Ramos (cell line): Measurements from ENCODE around the gene CCNB2.
"Not testable (repeated sequence)": the region's sequence is repeated elsewhere in the genome, so short reads cannot be mapped to it uniquely, and the experiment has no call there.

ENCODE experiments used
- in situ Hi-C: fragments of 300-500 bp; cut with MboI; formaldehyde crosslinking; loops from one replicate; pipeline ENCODE4 v1.14.3; 2022; ENCODE audit warnings: low sequenced_read_pairs; ENCODE audit not compliant: unreplicated experiment

Gene CCNB2

DNA sequence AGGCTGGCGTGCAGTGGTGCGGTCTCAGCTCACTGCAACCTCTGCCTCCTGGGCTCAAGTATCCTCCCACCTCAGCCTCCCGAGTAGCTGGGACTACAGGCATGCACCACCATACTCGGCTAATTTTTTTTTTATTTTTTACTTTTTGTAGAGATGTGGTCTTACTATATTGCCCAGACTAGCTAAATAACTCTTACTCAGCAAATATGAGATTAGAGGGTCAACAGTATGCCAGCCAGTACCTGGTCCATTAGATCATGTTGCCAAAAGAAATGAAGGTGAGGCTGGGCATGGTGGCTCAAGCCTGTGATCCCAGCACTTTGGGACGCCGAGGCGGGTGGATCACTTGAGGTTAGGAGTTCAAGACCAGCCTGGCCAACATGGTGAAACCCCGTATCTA is 57.1 kb downstream of the CCNB2 start:
- in situ Hi-C loops = not testable (repeated sequence)

- in situ Hi-C loops = no loop called here
Observed at GRCh38 chr15:59165726-59166125, 60.8 kb downstream of the CCNB2 start.

DNA sequence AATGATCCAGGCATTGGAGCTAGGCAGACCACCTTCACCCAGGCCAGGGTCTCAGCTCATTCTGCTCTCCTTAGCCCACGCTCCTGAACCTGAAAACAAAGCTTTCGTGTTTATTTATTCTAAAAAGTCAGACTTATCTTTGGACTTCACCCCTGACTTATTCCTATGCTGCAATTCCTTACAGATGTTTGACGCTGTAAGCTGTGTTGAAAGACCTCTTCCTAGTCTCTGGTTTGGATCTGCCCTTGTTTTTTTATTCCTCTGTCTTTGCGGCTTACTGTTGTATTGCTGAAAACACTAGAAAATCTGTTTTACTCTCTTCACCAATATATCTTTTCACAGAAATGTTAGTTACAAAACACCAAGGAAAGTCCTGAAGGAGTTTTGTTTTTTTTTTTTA is 61.2 kb downstream of the CCNB2 start:
- in situ Hi-C loops = no loop called here

DNA sequence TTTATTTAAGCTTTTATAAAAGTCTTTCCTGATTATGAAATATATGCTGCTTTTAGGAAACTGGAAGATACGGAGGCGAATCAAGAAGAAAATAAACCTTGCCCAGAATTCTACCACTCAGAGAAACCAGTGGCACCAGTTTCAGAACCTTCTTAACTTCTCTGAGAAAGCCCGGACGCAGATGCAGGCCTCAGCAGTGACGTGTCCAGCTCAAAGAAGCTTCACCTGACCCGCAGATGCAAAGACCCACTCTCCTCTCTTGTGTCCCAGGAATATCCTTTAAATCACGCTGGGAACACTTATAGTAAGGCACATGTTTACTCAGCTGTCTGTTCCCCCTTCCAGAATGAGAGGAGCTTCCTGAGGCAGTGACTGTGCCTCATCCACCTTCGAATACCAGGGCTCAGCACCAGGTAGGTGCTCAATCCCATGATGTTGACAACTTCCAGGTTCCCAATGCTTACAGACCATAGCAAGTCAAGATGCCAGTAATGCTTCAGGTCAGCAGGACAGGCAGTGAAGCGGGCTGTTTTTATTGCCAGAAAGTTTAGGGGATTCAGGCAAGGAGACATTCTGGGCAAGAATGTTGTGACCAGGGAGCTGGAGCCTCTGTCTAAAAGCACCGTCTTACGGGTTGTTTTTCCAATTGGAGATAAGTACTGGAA is 61.8 kb downstream of the CCNB2 start:
- in situ Hi-C loops = no loop called here

DNA sequence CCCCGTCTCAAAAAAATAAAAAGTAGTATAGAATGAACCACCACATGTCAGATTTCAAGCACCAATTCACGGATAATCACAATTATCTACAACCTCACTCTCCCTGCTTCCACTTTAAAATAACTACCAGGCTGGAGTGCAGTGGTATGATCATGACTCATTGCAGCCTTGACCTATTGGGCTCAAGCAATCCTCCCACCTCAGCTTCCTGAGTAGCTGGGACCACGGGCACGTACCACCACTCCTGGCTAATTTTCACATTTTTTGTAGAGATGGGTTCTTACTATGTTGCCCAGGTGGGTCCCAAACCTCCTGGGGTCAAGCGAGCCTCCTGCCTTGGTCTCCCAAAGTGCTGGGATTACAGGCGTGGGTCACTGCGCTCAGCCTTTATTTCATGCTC is 63.6 kb downstream of the CCNB2 start:
- in situ Hi-C loops = no loop called here

- in situ Hi-C loops = no loop called here
Observed at GRCh38 chr15:59169251-59169708, 64.3 kb downstream of the CCNB2 start.

DNA sequence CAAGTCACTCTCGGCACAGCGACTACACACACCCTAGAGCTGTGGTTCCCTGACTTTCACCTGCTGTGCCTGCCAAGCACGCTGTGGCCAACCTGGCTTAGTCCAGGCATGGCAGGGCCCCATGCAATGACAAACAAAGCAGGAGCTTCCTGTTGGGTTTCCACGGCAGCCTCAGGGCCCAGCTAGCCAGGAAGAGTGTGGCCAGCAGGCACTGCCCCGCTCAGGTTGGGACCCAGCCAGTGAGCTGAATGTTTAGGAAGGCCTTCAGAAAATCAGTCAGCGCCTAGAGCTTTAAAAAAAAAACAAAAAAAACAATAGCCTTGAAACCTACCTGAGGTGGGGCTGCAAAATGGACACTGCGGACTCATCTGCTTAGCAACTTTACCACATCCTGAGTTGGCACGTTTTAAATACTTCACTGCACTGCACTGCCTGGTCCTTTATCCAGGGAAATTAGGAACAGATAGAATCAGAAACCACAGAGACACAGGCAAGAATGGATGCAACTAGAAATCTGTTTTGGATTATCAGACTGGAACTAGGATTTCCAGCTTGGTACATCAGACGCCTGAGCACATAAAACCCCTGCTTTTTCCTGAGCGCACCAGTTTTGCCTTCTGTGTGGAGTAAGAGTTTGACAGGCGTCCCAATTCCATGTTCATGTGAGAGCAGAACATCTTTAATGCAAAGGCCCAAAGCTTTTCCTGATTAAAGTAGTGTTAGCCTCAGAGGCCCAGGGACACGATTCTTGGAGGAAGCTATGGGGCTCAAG is 65.5 kb downstream of the CCNB2 start:
- in situ Hi-C loops = no loop called here

DNA sequence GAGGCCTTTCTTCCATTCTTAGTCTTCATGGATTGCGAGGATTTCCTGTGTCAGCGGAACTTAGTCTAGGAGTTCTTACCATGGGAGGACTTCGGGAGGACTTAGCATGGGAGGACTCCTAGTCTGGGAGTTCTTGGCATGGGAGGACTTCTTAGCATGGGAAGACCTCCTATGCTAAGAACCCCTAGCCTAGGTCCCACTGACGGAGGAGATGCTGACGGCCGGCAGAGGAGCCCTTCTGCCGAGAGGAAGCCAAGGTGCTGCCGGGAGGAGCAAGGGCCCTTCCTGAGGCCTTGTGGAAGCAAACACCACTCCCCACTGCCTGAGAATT is 66.1 kb downstream of the CCNB2 start:
- in situ Hi-C loops = no loop called here

GRCh38 chr15:59172289-59172901 is 67.4 kb downstream of the CCNB2 start:
- in situ Hi-C loops = no loop called here

DNA sequence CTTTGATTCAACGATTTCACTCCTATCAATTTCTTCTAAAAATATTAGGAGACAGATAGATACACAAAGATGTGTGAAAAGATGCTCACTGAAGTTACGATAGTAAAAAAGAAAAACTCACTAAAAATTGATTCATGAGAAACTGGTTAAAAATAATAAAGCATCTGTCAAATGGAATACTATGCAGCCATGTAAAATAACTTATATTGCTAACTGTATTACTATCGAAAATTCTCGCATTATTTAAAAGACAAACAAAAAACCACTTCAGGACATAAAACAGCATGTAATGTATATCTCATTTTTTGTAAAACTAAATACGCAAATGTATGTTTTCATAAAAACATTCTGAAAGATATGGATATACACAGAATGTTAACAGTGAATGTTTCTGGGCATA is 68.2 kb downstream of the CCNB2 start:
- in situ Hi-C loops = no loop called here

DNA sequence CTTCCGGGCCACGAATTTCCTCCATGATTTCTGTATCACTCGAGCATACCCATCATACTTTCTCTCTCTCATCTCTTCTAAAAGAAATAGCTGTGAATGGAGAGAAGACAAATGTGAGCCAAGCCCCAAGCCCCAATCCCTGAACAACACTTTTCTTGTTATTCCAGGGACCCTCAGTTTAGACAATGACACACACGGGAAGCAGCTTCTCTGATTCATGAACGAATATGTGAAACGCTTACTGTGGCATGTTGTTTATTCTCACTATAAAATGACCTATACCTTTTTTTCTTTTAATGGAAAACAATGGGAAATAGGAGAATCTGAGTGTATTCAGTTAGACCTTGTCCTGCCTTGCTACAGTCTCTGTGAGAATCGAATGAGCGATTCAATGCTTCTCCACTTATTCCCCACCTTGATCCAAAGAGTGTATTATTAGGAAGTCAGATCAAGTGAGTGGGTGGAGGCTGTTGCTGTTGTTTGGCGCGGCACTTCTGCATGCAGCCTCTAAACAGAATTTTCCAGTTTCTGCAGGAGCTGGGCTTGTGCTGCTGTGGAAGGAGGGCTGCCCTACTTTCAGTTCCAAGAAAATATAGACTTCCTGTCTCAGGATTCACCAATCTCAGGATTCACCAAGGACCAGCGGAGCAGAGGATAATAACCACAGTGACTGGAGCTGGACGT is 69.3 kb downstream of the CCNB2 start:
- in situ Hi-C loops = no loop called here
